NCI-H1436 treated with DMSO at 0.1 percent for 48 hours (cell line): Measurements from ENCODE around the gene SARDH.

Experiments
- DNase-seq: peaks from one replicate; lab custom pipeline; 2025; lab: John Stamatoyannopoulos, UW

The SARDH gene

DNA sequence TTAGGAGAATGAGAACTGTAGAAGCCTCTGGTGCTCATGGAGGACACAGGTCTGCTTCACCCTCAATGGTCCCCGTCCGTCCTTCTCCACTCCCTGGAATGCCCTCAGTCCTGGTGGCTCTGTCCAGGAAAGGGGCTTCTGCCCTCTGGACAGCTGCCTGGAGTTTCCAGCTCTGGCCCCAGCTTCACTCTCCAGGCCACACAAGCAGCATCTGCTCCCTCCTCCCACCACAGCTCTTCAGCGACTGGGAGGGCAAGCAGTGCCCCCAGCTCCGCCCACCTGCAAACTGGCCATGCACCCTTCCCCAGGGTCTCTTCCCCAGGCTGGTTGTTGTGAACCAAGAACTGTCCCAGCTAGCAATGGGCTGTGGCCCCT lies 4.7 kb downstream of the SARDH start:
- DNase-seq, result no peak

DNA sequence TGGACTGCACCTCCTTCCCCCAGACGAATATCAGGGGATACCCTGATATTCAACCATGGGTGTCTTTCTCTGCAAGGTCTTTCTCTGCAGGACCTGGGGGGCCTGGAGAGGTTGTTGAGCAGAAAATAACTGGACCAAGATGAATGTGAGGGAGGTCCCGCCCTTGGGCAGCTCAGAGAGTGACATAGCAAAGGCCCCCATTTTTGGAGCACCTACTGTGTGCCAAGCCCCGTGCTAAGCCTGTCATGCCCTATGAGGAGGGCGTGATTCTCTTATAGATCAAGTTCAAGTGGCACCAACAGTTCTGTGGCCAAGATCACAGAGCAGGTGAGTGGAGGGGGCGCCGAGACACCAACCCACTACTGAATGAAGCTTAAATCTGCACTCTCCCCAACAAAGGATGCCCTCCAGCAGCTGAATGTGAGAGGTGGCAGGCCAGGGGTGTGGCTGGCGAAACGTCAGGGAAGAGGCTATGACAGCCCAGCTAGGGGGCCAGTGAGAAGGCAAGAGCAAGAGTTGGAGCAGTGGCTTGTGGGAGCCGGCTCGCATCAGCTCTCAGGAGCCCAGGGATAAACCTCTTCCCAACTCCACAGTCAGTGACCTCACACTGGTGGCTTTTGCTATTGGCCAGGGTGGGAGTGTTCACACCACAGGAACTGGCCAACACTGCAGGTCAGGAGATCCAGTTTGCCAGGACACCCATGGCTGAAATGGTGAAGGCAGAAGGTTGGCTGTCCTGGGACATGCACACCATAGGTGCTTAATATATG lies 5.3 kb downstream of the SARDH start:
- DNase-seq, result no peak

DNA sequence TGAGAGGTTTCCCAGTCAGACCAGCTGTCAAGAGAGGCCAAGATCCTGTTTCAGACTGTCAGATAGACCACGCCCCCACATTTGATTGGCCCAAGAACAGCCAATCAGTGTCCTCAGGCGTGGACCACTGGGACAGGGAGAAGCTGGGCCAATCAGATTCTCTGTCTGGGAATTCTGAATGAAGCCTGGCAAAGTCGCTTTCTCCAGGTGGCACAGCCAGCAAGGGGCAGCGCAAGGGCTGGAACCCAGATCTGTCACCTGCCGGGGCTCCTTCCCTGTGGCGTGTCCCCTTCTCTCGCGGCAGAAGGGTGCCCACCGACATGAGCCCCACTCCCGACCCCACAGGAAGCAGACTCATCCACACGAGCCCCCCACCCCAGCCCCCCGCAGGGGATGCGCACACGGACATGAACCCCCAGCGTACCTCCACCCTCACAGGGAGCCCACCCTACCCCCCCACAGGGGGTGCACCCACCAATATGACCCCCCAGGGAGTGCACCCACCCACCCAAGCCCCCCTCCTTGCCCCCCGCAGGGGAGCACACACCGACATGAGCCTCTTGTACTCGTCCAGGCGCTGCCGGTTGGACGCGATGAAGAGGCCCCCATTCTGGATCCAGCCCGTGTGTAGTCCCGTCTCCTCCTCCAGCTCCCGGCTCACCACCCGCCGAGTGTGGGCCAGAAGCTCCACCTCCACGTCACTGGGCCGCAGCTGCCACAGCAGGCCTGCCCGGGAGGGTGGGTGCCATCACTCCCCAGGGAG lies 6.1 kb downstream of the SARDH start:
- no peak for DNase-seq

DNA sequence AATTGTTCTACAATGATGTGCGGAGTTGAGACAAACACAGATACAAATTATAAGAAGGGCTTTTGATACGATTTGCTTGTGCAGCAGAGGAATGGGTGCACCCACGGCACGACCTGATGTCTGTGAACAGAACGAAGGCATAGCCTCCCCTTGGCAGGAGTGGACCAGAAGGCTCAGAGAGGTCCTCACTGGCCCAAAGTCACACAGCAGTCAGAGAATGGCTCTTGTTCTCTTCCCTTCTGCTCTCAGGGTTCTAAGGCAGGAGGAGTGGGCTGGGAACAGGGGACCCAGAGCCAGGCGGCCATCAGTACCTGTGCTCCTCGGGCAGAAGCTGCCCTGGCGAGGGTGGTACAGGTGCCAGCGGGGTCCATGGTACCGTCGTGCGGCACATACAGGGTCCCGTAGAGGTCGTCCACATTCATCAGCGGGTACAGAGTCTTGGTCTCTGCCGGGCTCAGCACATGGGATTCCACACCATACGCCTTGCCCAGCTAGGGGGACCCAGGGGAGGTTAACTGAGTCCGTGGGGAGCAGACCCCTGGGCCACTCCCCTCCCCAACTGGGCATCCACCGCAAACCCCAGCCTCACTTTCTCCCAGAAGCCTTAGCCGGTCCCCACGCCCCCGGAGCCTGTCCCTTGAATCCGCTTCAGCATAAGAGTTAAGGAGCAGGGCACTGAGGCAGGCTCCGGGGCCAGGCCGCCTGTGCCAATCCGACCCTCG lies 7.0 kb downstream of the SARDH start:
- no peak for DNase-seq

DNA sequence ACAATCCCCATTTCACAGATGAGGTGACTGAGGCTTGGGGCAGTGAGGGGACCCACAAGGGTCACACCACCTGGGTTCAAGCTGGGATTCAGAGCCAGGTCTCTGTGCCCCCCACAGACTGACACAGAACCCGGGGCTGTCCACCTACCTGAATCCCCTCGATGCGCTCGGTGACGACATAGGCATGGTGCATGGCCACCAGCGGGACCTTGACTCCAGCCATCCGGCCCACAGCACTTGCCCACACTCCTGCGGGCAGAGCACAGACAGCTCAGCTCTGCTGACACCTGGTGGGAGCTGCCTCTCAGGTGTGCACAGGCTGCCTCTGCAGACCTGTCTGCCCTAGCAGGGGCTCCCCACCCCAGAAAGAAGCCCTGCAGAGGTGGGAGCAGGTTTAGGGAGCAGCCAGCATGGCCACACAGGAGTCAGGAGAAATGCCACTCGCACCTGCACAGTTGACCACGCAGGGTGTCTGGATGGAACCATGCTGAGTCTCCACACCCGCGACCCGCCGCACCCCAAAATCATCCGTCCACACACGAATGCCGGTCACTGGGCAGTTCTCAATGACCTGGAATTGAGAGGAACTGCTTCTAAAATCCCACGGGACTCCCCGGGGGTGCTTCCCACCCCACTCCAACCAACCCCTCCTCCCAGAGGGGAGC lies 8.4 kb downstream of the SARDH start:
- no peak for DNase-seq

DNA sequence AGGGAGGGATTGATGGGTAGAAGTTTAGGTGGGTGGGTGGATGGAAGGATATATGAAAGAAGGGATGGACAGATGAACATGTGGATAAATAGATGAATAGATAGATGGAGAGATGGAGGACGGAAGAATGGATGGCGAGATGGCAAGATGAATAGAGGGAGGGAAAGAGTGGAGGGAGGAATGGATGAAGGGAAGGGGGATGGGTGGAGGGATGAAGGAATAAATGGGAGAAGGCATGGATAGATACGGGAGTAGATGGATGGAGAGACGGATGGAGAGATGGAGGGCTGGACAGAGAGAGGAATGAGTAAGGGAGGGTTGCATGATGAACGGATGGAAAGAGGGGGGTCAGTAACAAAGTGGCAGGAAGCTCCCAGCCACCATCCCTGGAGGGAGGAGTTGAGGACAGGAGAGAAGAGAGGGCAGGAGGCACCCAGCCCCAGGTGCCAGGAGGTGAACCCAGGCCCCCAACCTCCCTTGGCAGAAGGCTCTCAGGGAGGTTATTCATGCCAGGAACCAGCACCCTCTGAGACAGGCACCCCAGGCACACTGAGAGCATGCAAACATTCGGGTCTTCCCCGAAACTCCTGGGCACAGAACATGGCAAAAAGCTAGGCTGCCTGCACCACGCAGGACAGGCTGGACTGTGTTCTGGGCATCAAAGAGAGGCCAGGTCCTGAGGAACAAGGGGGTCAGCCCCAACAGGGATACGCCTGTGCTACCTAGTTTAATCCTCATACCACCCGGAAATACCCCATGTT lies 9.1 kb downstream of the SARDH start:
- no peak for DNase-seq

DNA sequence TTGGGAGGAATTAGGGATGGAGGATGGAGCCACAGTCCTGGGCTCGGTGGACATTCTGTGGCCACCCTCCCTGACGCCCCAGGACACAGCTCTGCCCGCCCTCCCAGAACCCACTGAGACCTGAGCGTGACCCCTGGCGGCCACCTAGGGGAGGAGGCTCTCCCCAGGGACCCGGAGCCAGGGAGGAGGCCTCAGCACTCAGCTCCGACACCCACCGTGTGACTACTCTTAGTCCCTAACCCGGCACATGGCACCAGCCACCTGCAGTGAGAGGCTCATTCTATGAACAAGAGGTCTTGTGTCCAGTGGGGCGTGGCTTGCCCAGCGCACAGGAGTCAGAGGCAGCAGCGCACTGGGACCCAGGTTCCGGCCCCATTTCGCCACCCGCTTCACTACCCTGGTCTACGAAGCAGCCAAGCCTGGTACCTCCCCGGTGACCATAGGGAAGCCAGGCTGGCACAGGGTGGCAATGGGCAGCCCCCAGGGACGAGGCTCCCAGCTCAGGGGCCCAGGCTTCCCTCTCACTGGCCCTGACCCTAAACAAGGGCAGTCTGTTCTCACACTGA lies 10.2 kb downstream of the SARDH start:
- no peak for DNase-seq

DNA sequence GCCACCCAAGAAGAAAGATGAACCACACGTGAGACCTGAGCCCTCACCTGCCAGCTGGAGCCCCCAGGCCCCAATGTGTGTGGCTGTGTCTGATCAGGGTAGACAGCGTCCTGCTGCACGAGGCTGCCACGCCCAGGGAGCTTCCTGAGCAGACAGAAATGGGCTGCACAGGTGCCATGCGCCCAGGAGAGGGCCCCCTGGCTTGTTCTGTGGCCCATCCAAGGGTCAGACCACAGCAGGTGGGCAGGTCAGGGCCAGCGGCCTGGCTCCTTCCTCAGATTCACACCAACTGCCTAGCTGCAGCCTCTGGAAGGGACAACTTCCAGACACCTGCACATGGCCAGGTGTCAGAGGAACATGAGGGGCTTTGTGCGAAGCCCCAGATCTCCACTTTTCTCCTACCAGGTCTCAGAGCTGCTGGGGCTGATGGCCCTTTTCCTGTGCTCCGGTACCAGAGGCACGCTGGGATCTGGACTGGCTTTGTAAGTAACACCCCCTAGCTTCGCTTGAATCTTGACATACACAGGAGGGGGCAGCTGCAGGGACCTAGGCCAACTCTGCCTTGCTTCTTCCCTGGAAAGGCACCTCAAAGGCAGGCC lies 10.8 kb downstream of the SARDH start:
- no peak for DNase-seq

DNA sequence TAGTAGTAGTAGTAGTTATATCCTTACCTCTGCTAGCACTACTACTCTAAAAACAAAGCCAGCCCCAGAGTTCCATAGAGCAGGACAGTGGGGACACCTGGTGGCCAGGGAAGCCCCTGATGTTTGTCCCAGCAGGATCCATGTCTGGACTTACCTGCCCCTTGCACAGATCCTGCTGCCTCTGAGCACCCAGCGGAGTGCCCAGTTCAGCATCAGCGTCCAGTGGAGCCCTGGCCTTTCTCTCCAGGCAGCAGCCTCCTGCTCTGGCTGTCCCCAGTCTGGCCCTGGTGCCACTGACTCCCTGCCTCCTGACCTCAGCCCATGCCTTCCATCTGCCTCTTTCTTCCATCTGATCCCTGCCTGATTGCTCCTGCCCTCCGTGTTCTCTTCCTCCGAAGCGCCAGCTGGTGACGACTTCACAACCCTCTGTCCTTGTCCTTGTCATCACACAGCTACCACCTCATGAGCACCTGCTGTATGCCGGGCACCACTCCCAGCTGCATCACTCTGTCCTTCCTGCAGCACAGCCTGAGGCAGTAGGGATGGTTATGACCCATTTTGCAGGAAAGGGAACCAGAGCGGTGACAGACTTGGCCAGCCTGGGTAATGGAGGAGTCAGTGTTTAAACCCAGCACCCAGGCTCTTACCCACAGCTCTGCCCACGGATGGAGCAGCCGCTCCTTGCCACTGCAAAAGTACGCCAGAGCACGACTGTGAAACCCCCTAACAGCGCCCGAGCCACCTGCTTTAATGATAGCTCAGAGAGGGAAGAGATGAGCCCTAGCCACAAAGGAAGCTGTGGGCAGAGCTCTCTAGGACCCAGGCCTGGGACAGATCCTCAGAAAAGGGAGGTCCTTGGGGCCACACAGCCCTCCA lies 11.5 kb downstream of the SARDH start:
- no peak for DNase-seq

DNA sequence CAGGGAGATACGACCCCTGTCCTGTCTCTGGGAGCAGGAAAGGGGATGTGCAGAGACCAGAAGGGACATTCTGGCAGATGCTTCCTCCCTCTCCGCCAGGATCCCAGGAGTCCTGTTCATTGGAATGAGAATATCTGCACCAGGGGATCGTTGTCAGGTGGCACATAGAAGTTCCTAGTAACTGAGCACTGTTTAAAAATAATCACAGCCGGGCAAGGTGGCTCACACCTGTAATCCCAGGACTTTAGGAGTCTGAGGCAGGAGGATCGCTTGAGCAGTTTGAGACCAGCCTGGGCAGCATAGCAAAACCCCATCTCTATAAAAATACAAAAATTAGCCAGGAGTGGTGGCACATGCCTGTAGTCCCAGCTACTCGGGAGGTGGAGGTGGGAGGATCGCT lies 12.3 kb downstream of the SARDH start:
- DNase-seq, result no peak

DNA sequence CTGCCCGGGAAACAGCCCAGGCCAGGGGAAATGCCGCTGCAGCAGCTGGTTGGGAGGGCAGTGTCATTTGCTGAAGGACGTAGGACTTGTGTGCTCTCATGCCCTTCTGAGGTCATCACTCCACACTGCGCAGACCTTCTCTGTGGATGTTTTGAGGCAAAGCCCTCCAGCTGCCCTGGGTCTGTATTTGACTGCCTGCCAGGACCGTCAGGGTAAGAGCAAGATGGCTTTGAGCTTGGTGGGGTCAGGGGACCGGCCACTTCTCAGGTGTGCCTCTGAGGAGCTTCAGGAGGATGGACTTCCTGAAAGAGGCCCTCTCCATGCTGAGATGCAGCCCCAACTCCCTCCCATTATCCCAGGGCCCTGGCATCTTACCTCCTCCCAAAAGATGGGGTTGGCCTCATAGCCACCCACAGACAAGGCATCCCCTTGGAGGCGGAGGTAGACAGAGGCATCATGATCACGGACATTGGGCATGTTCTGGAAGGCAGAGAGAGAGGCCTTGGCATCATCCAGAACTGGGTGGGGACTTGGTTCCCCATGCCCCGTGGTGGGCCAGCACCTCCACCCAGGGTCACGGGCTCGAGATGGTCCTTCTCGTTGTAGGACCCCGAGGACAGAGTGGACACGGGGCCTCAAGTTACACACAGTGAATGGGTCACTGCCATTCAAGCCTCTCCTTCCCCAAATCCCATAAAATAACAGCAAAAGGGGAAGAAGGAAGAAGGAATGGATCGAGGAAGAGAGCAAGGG lies 19.4 kb downstream of the SARDH start:
- DNase-seq, result no peak

DNA sequence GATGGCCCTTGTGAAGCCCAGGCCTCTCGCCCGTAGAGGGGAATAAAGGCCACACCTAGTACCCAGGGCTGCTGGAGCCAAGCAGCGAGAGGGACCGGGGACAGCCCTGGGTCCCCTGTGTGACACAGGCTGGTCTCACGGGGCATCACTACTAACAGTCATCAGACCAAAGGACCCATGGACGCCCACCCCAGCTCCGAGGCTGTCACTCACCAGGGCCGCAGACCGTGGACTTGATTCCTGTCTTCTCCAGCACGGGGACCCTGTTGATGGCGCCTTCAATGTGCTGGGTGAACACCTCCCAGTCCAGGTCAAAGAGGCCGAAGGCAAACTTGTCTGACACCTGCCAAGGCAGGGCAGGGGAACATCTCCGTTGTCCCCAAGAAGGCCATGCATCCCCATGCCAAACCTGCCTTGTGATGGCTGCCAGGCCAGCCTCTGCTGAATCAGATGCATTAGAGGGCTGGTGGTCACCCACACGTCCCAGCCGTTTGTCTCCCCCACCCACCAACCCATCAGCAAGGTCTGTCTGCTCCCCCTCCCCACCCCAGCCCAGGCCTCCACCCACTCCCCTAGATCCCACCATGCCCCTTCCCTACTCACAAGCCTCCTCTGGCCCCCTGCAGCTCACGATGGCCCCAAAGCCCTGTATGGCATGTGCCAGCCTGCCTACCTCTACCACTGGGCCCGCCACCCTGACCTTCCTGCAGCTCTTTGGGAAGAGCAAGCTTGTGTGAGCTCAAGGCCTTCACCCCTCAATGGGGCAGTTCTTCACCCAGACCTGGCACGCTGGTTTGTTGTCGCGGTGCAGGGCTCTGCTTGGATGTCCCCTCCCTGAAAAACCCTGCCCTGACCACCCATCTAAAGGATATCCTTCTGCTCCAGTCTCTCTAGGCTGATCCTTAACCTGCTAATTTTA lies 20.8 kb downstream of the SARDH start:
- no peak for DNase-seq

DNA sequence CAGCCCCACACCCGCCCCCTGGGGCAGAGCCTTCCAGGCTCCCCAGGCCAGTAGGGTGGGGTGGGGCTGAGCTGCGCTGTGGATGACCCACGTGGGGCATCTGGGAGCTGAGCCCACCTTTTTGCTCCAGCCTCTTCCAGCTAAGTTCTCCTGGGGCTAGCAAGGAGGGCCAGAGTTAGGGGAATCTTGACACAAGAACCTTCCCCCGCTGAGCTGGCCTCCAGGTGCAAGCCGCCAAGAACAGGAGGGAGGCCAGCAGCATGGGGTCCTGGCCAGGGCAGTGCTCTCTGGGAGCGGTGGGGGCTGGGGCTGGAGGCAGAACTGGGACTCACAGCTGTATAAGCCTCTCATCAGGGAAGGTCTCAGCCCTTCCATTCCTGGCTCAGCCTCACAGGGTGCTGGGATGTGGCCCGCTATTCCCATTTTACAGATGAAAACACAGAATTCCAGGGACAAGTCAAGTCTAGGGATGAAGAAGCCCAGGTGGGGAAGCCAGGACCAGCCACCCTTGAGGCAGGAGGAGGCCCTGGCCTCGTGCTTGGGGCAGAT lies 21.5 kb downstream of the SARDH start:
- DNase-seq, result no peak

DNA sequence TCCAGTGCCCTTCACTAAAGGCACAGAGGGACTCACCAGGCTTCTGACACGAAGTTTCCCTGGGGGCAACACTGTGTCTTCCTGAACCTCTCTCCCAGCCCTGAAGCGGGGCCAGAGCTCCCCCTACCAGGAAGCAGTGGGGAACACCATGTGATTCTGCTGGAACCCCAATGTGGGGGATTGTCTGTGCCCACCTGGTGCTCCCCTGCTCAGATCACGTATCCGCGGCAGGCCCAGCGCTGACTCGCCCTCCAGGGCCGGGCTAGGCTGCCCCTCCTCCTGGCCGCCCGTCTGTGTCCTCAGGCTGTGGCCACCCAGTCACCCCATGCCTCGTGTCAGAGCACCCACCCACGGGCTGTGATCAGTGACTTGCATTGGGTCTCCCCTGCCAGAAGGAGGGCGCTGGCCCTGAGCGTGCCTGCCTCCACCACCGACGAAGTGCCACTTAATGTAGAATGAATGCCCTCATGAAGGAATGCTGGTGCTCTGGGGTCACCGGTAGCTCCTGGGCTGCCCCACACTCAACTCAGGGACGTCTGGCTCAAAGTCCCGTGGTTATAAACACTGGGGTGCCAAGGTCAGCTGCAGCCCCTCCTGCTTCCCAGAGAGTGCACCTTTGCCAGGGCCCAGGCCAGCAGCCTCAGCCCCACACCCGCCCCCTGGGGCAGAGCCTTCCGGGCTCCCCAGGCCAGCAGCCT lies 22.1 kb downstream of the SARDH start:
- no peak for DNase-seq

DNA sequence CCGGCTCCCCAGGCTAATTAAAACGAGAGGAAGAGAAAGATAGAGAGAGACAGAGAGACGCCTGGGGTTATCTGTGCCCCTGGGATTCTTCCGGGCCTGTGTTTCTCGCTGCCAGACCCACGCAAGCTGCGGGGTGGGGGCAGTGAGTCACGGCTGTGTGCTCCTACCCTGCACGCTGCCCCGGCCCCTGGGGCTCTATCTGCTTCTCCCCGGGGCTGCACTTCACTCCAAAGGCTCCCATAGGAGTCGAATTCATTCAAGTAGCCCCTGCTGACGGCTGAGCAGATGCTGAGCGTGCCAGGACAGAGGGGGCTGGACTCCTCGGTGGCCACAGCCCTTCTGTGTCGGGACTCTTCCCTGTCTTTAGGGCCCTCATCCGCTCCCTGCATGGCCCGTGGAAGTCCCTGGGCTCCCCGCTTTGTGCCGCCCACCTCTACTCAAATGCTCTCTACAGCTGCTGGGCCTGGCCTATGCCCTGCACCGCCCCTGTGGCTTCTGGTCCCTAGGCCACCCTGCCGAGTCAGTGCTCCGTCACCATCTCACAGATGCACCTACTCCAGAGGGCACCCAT lies 22.8 kb downstream of the SARDH start:
- DNase-seq, result no peak

DNA sequence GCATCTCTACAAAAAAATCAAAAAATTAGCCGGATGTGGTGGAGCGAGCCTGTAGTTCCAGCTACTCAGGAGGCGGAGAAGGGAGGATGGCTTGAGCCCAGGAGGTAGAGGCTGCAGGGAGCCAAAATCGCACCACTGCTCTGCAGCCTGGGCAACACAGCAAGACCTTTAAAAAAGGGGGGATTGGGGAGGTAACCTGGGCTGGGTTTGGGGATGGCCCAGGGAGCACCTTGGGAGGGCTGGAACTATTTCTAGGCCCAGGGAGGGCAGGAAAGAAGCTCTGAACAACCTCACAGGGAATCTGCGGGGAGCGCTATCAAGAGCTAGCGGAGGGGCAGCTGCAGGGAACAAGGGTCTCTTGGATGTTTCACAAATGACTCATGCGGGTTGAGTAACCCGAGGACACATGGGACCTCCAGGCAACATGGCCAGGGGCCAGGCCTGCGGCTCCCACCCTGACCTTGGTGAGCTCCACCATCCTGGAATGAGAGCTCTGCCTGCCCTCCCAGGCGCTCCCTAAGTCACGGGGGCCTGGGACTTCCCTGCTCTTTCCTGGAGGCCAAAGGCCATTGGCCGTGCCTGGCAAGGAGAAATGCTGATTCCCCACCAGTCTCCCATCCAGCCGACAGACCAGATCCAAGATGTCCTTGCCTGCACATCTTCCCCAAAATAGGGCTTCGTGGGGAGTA lies 23.4 kb downstream of the SARDH start:
- no peak for DNase-seq
